PFSK-1 (cell line): ENCODE data around the gene TMPRSS3.

Experiments used
- FOXP2 ChIP-seq: optimal IDR thresholded peaks from 2 replicates; pipeline ENCODE3; 2011; ENCODE audit warnings: borderline replicate concordance, control low read depth, inconsistent platforms; ENCODE audit not compliant: insufficient read depth; ENCODE audit errors: extremely low read length, extremely low read depth
- POLR2AphosphoS5 ChIP-seq: IDR thresholded peaks from 2 replicates; pipeline ENCODE4 v1.6.1; 2012; ENCODE audit warnings: low read depth, mild to moderate bottlenecking, control low read depth, low read length, moderate library complexity
- SIN3A ChIP-seq: IDR thresholded peaks from 2 replicates; pipeline ENCODE4 v1.6.1; 2012; ENCODE audit warnings: mild to moderate bottlenecking, low read length, moderate library complexity, borderline replicate concordance; ENCODE audit not compliant: insufficient read depth
- TAF1 ChIP-seq: IDR thresholded peaks from 2 replicates; pipeline ENCODE4 v1.6.1; 2012; ENCODE audit warnings: low read length, control low read depth, borderline replicate concordance; ENCODE audit not compliant: insufficient read depth
- TF ChIP-seq, protein P1 (sequence below), 2 experiments: IDR thresholded peaks; 2 replicates each; pipeline versions ENCODE4 v1.6.1 to v1.8.0; 2011 to 2012; ENCODE audit warnings: low read depth in 2 of 2, low read length in 2 of 2, control low read depth in 1 of 2, inconsistent platforms in 1 of 2, mild to moderate bottlenecking in 1 of 2, moderate library complexity in 1 of 2; ENCODE audit not compliant: insufficient read depth in 1 of 2

Gene TMPRSS3

DNA sequence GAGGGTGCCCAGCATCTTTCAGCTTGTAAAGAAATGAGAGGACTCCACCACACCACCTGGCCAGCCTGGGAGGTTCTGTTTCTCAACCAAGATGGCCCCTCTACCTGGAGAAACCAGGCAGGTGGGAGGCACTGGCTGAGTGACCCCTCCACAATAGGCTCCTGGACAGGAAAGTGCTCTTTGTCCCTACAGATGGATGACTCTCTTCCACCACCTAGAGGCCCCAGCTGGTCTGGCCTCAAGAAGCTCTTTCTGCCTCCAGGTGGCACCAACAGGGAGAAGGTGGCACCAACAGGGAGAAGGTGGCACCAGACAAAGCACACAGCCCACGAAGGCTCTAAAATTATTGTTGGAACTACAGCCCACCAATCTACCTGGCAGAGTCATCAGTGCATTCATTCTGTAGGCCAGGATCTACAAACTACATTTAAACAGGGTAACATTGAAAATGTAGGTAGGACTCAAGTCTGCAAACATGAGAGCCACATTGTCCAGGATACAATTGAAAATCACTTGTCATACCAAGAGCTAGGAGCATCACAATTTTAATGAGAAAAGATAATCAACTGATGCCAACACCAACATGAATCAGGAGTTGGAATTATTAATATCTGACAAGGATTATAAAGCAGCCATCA, 14.4 kb downstream of the TMPRSS3 start:
- TF ChIP-seq SIN3A = no peak
- TF ChIP-seq, protein P1, sequence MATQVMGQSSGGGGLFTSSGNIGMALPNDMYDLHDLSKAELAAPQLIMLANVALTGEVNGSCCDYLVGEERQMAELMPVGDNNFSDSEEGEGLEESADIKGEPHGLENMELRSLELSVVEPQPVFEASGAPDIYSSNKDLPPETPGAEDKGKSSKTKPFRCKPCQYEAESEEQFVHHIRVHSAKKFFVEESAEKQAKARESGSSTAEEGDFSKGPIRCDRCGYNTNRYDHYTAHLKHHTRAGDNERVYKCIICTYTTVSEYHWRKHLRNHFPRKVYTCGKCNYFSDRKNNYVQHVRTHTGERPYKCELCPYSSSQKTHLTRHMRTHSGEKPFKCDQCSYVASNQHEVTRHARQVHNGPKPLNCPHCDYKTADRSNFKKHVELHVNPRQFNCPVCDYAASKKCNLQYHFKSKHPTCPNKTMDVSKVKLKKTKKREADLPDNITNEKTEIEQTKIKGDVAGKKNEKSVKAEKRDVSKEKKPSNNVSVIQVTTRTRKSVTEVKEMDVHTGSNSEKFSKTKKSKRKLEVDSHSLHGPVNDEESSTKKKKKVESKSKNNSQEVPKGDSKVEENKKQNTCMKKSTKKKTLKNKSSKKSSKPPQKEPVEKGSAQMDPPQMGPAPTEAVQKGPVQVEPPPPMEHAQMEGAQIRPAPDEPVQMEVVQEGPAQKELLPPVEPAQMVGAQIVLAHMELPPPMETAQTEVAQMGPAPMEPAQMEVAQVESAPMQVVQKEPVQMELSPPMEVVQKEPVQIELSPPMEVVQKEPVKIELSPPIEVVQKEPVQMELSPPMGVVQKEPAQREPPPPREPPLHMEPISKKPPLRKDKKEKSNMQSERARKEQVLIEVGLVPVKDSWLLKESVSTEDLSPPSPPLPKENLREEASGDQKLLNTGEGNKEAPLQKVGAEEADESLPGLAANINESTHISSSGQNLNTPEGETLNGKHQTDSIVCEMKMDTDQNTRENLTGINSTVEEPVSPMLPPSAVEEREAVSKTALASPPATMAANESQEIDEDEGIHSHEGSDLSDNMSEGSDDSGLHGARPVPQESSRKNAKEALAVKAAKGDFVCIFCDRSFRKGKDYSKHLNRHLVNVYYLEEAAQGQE (IDR thresholded peaks at IDR 0.05; ENCODE audit: insufficient read depth in 1 of 2, low read depth in 2 of 2, low read length in 2 of 2) = no peak
- TF ChIP-seq FOXP2 = no peak
- TF ChIP-seq POLR2AphosphoS5 = no peak
- no peak for TF ChIP-seq TAF1

GRCh38 chr21:42379426-42380215, 16.2 kb downstream of the TMPRSS3 start:
- no peak for TF ChIP-seq POLR2AphosphoS5

DNA sequence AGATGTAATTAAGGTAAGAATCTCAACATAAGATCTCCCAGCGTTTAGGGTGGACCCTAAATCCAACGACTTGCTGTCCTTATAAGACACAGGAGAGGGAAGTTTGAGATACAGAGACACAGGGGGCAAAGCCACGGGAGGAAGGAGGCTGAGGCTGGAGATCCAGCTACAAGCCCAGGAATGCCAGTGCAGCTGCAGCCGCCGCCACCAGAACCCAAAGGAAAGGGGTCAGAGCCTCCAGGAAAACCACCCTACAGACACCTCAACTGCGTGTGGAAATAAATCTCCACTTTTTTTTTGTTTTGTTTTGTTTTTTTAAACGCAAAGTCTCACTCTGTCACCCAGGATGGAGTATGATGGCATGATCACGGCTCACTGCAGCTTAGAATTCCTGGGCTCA, 17.4 kb downstream of the TMPRSS3 start:
- TF ChIP-seq SIN3A (no peak), TAF1 (no peak), POLR2AphosphoS5 (no peak), FOXP2 (no peak)
- TF ChIP-seq, protein P1 (IDR thresholded peaks at IDR 0.05; ENCODE audit: insufficient read depth in 1 of 2, low read depth in 2 of 2, low read length in 2 of 2) = no peak

DNA sequence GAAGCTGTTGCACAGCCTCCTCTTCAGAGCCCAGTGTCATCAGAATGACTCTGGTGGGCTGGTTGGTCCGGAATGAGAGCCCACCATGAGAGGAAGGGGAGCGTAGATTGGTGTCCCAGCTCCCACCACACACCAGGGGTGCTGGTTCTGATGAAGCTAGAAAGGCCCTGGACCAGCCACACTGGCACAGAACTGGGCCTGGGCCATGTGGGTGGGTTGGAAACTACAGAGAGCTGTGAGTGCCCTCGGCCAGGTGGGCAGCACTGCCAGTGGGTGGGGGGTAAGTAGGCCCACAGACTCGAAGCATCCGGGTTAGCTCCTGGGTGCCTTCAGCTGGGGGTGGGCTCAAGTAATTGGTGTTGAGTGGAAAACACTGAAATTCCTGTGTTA, 17.9 kb downstream of the TMPRSS3 start:
- TF ChIP-seq, protein P1 (IDR thresholded peaks at IDR 0.05; ENCODE audit: insufficient read depth in 1 of 2, low read depth in 2 of 2, low read length in 2 of 2) = no peak
- TF ChIP-seq POLR2AphosphoS5 (no peak), TAF1 (no peak), FOXP2 (no peak), SIN3A (no peak)

GRCh38 chr21:42377211-42377950, 18.5 kb downstream of the TMPRSS3 start:
- TF ChIP-seq SIN3A (no peak), FOXP2 (no peak), POLR2AphosphoS5 (no peak), TAF1 (no peak)
- TF ChIP-seq, protein P1 (IDR thresholded peaks at IDR 0.05; ENCODE audit: insufficient read depth in 1 of 2, low read depth in 2 of 2, low read length in 2 of 2) = no peak
